Measurements from ENCODE around the gene UFM1. TPM values are rescaled to one million over a fixed set of nuclear protein-coding genes. Genes with fewer than 3 reads are reported as not detected.
"Not testable (repeated sequence)": the region's sequence is repeated elsewhere in the genome, so short reads cannot be mapped to it uniquely, and the experiment has no call there.

Gene UFM1
- 10 to 100 TPM; 76.5 to 81.0 TPM for total RNA-seq
- 116 to 135 reads per million in 2 donors for total RNA-seq

GRCh38 chr13:38349390-38350113 is at the start of gene UFM1:
UFM1 (plus strand) TSS chr13:38349851; CDS start chr13:38349920, 69 bp downstream.
- Mint-ChIP-seq H3K4me3 (peak within 1 kb of the TSS; percentile 98), H3K4me1 (peaks cover 25% of the 10 kb centered on the region), H3K36me3 (ENCODE audit: low read depth) (peaks cover 6% of the 10 kb centered on the region), H3K27me3 (no peaks in the 10 kb centered on the region), H3K27ac (peak within 1 kb of the TSS; percentile 99)
- no peaks in the 10 kb centered on the region for H3K9me3 ChIP-seq (ENCODE audit: control insufficient read depth, low read length, poor library complexity, severe bottlenecking)
- DNase-seq = peak; percentile 75 to 80 (median 78)
- ATAC-seq = peak; percentile 95

GRCh38 chr13:38301236-38301635 is 48.4 kb upstream of the UFM1 start:
- DNase-seq = no peak
- Mint-ChIP-seq H3K4me1 (no peaks in the 10 kb centered on the region), H3K27me3 (no peaks in the 10 kb centered on the region), H3K4me3 (no peak overlapping the region), H3K36me3 (ENCODE audit: low read depth) (no peaks in the 10 kb centered on the region), H3K27ac (no peak overlapping the region)
- no peaks in the 10 kb centered on the region for H3K9me3 ChIP-seq (ENCODE audit: control insufficient read depth, low read length, poor library complexity, severe bottlenecking)
- no peak for ATAC-seq

GRCh38 chr13:38303816-38304320 is 45.8 kb upstream of the UFM1 start:
- DNase-seq (no peak), ATAC-seq (no peak)

GRCh38 chr13:38308736-38309135 is 40.9 kb upstream of the UFM1 start:
- no peaks in the 10 kb centered on the region for H3K4me1 Mint-ChIP-seq
- H3K36me3 Mint-ChIP-seq (ENCODE audit: low read depth) = peaks cover 3% of the 10 kb centered on the region
- no peak overlapping the region for H3K27ac Mint-ChIP-seq
- peaks cover 5% of the 10 kb centered on the region for H3K27me3 Mint-ChIP-seq
- no peak overlapping the region for H3K4me3 Mint-ChIP-seq
- H3K9me3 ChIP-seq (ENCODE audit: control insufficient read depth, low read length, poor library complexity, severe bottlenecking) = peaks cover 4% of the 10 kb centered on the region
- ATAC-seq (no peak), DNase-seq (no peak)

More at GRCh38 chr13:38303816-38304320, 45.8 kb upstream of the UFM1 start:
- Mint-ChIP-seq H3K27me3 (no peaks in the 10 kb centered on the region), H3K4me3 (no peak overlapping the region), H3K36me3 (ENCODE audit: low read depth) (peaks cover 3% of the 10 kb centered on the region), H3K4me1 (no peaks in the 10 kb centered on the region), H3K27ac (no peak overlapping the region)
- H3K9me3 ChIP-seq (ENCODE audit: control insufficient read depth, low read length, poor library complexity, severe bottlenecking) = peaks cover 4% of the 10 kb centered on the region

- H3K4me3 Mint-ChIP-seq = no peak overlapping the region
- H3K9me3 ChIP-seq (ENCODE audit: control insufficient read depth, low read length, poor library complexity, severe bottlenecking) = peaks cover 4% of the 10 kb centered on the region
- H3K27ac Mint-ChIP-seq = no peak overlapping the region
- H3K4me1 Mint-ChIP-seq = no peaks in the 10 kb centered on the region
- peaks cover 5% of the 10 kb centered on the region for H3K27me3 Mint-ChIP-seq
- peaks cover 3% of the 10 kb centered on the region for H3K36me3 Mint-ChIP-seq (ENCODE audit: low read depth)
- DNase-seq (no peak), ATAC-seq (no peak)
Measured at GRCh38 chr13:38309397-38309796, 40.3 kb upstream of the UFM1 start.

- not testable (repeated sequence) for DNase-seq; H3K27me3 Mint-ChIP-seq; H3K4me3 Mint-ChIP-seq; H3K9me3 ChIP-seq (ENCODE audit: control insufficient read depth, low read length, poor library complexity, severe bottlenecking); H3K27ac Mint-ChIP-seq; H3K36me3 Mint-ChIP-seq (ENCODE audit: low read depth); H3K4me1 Mint-ChIP-seq; ATAC-seq
Measured at GRCh38 chr13:38311175-38311574, 38.5 kb upstream of the UFM1 start.

GRCh38 chr13:38316129-38316528 is 33.5 kb upstream of the UFM1 start:
- ATAC-seq = no peak
- Mint-ChIP-seq H3K4me1 (no peaks in the 10 kb centered on the region), H3K27me3 (no peaks in the 10 kb centered on the region), H3K27ac (no peak overlapping the region), H3K4me3 (no peak overlapping the region), H3K36me3 (ENCODE audit: low read depth) (peaks cover 2% of the 10 kb centered on the region)
- no peak for DNase-seq
- no peaks in the 10 kb centered on the region for H3K9me3 ChIP-seq (ENCODE audit: control insufficient read depth, low read length, poor library complexity, severe bottlenecking)

- peaks cover 2% of the 10 kb centered on the region for H3K36me3 Mint-ChIP-seq (ENCODE audit: low read depth)
- no peak overlapping the region for H3K27ac Mint-ChIP-seq
- no peaks in the 10 kb centered on the region for H3K9me3 ChIP-seq (ENCODE audit: control insufficient read depth, low read length, poor library complexity, severe bottlenecking)
- DNase-seq (no peak), ATAC-seq (no peak)
- H3K27me3 Mint-ChIP-seq = no peaks in the 10 kb centered on the region
- H3K4me1 Mint-ChIP-seq = no peaks in the 10 kb centered on the region
- H3K4me3 Mint-ChIP-seq = no peak overlapping the region
Measured at GRCh38 chr13:38321654-38322053, 28.0 kb upstream of the UFM1 start.

GRCh38 chr13:38325426-38325825 is 24.2 kb upstream of the UFM1 start:
- DNase-seq (no peak), ATAC-seq (no peak)
- H3K36me3 Mint-ChIP-seq (ENCODE audit: low read depth) = no peaks in the 10 kb centered on the region
- no peaks in the 10 kb centered on the region for H3K4me1 Mint-ChIP-seq
- no peak overlapping the region for H3K27ac Mint-ChIP-seq
- H3K9me3 ChIP-seq (ENCODE audit: control insufficient read depth, low read length, poor library complexity, severe bottlenecking) = no peaks in the 10 kb centered on the region
- no peak overlapping the region for H3K4me3 Mint-ChIP-seq
- H3K27me3 Mint-ChIP-seq = peaks cover 9% of the 10 kb centered on the region

- no peaks in the 10 kb centered on the region for H3K4me1 Mint-ChIP-seq
- H3K9me3 ChIP-seq (ENCODE audit: control insufficient read depth, low read length, poor library complexity, severe bottlenecking) = no peaks in the 10 kb centered on the region
- H3K27me3 Mint-ChIP-seq = peaks cover 9% of the 10 kb centered on the region
- ATAC-seq (no peak), DNase-seq (no peak)
- H3K27ac Mint-ChIP-seq = no peak overlapping the region
- no peak overlapping the region for H3K4me3 Mint-ChIP-seq
- no peaks in the 10 kb centered on the region for H3K36me3 Mint-ChIP-seq (ENCODE audit: low read depth)
Measured at GRCh38 chr13:38328699-38329098, 21.0 kb upstream of the UFM1 start.

GRCh38 chr13:38334845-38335244 is 14.8 kb upstream of the UFM1 start:
- Mint-ChIP-seq H3K4me3 (no peak overlapping the region), H3K36me3 (ENCODE audit: low read depth) (no peaks in the 10 kb centered on the region), H3K4me1 (no peaks in the 10 kb centered on the region), H3K27ac (no peak overlapping the region), H3K27me3 (no peaks in the 10 kb centered on the region)
- no peaks in the 10 kb centered on the region for H3K9me3 ChIP-seq (ENCODE audit: control insufficient read depth, low read length, poor library complexity, severe bottlenecking)
- DNase-seq (no peak), ATAC-seq (no peak)

- Mint-ChIP-seq H3K4me1 (peaks cover 3% of the 10 kb centered on the region), H3K36me3 (ENCODE audit: low read depth) (peaks cover 4% of the 10 kb centered on the region), H3K4me3 (no peak overlapping the region), H3K27me3 (peaks cover 6% of the 10 kb centered on the region), H3K27ac (no peak overlapping the region)
- DNase-seq = no peak
- ATAC-seq = no peak
- no peaks in the 10 kb centered on the region for H3K9me3 ChIP-seq (ENCODE audit: control insufficient read depth, low read length, poor library complexity, severe bottlenecking)
Measured at GRCh38 chr13:38338089-38338488, 11.6 kb upstream of the UFM1 start.

- Mint-ChIP-seq H3K36me3 (ENCODE audit: low read depth) (peaks cover 4% of the 10 kb centered on the region), H3K27me3 (peaks cover 6% of the 10 kb centered on the region), H3K4me1 (peaks cover 3% of the 10 kb centered on the region), H3K4me3 (no peak overlapping the region), H3K27ac (no peak overlapping the region)
- ATAC-seq = no peak
- DNase-seq = no peak
- no peaks in the 10 kb centered on the region for H3K9me3 ChIP-seq (ENCODE audit: control insufficient read depth, low read length, poor library complexity, severe bottlenecking)
Measured at GRCh38 chr13:38340624-38341023, 9.0 kb upstream of the UFM1 start.

GRCh38 chr13:38341149-38341692 is 8.4 kb upstream of the UFM1 start:
- Mint-ChIP-seq H3K27me3 (peaks cover 6% of the 10 kb centered on the region), H3K36me3 (ENCODE audit: low read depth) (peaks cover 4% of the 10 kb centered on the region), H3K4me1 (peaks cover 3% of the 10 kb centered on the region), H3K4me3 (peak overlapping the region; percentile 25), H3K27ac (no peak overlapping the region)
- no peaks in the 10 kb centered on the region for H3K9me3 ChIP-seq (ENCODE audit: control insufficient read depth, low read length, poor library complexity, severe bottlenecking)
- ATAC-seq (no peak), DNase-seq (no peak)

Measured in T-helper 17 cell (primary cell).